Hepatocyte (in vitro differentiated cells): ENCODE results near the gene C1QTNF2.

Experiments used
- CTCF ChIP-seq: fragments of 200-600 bp; sonication (generic); IDR thresholded peaks from 2 replicates; pipeline ENCODE4 v1.5.1; 2016; ENCODE audit warnings: antibody characterized with exemption, mild to moderate bottlenecking; ENCODE audit not compliant: poor library complexity
- EZH2 ChIP-seq: fragments of 200-600 bp; sonication (generic); IDR thresholded peaks from 2 replicates; pipeline ENCODE4 v1.6.1; 2016; ENCODE audit warnings: antibody characterized with exemption, mild to moderate bottlenecking, borderline replicate concordance
- EZH2phosphoT487 ChIP-seq: fragments of 200-600 bp; sonication (generic); IDR thresholded peaks from one replicate; pipeline ENCODE4 v1.6.1; 2018; ENCODE audit warnings: antibody characterized with exemption, mild to moderate bottlenecking, low read depth, moderate library complexity; ENCODE audit not compliant: unreplicated experiment, severe bottlenecking

- TF ChIP-seq CTCF (peak; percentile 70), EZH2 (no peak), EZH2phosphoT487 (no peak)
These were observed 20.6 kb upstream of the C1QTNF2 start for GRCh38 chr5:160390787-160391696.
